ENCODE results near the gene SEC22A.

SEC22A gene

GRCh38 chr3:123310186-123310585 is 108.4 kb downstream of the SEC22A start:
- Histone ChIP-seq H3F3A (ENCODE audit: low read depth) (no peaks in the 10 kb centered on the region), H4K20me1 (ENCODE audit: insufficient read depth, low read length, poor library complexity, severe bottlenecking) (no peaks in the 10 kb centered on the region), H3K4me1 (ENCODE audit: insufficient read depth, low read length, poor library complexity, severe bottlenecking) (no peaks in the 10 kb centered on the region), H2AFZ (ENCODE audit: low read length) (no peak overlapping the region), H3K9ac (ENCODE audit: low read depth, low read length, poor library complexity, severe bottlenecking) (no peak overlapping the region), H3K36me3 (ENCODE audit: insufficient read depth, low read length) (no peaks in the 10 kb centered on the region), H3K4me3 (ENCODE audit: low read length, poor library complexity, severe bottlenecking) (no peak overlapping the region), H3K9me3 (ENCODE audit: insufficient read depth, low read depth, low read length) (no peaks in the 10 kb centered on the region), H3K27me3 (ENCODE audit: insufficient read depth, low read length, poor library complexity, severe bottlenecking) (no peaks in the 10 kb centered on the region), H3K4me2 (ENCODE audit: low read depth, low read length, poor library complexity, severe bottlenecking) (no peak overlapping the region), H3K9me2 (replicated peaks; ENCODE audit: low read depth, low read length) (no peaks in the 10 kb centered on the region), H3K79me2 (ENCODE audit: insufficient read depth, low read length) (no peaks in the 10 kb centered on the region)
- no peak for TF ChIP-seq EZH2phosphoT487 (IDR thresholded peaks at IDR 0.05; ENCODE audit: borderline replicate concordance)

- H3K9me2 ChIP-seq (replicated peaks; ENCODE audit: low read depth, low read length): no peaks in the 10 kb centered on the region
- H4K20me1 ChIP-seq (ENCODE audit: insufficient read depth, low read length, poor library complexity, severe bottlenecking): no peaks in the 10 kb centered on the region
- H3K36me3 ChIP-seq (ENCODE audit: insufficient read depth, low read length): no peaks in the 10 kb centered on the region
- H3K9ac ChIP-seq (ENCODE audit: low read depth, low read length, poor library complexity, severe bottlenecking): no peak overlapping the region
- no peaks in the 10 kb centered on the region for H3K4me1 ChIP-seq (ENCODE audit: insufficient read depth, low read length, poor library complexity, severe bottlenecking)
- H3K4me2 ChIP-seq (ENCODE audit: low read depth, low read length, poor library complexity, severe bottlenecking): no peak overlapping the region
- no peaks in the 10 kb centered on the region for H3K27me3 ChIP-seq (ENCODE audit: insufficient read depth, low read length, poor library complexity, severe bottlenecking)
- H3K9me3 ChIP-seq (ENCODE audit: insufficient read depth, low read depth, low read length): no peaks in the 10 kb centered on the region
- H3F3A ChIP-seq (ENCODE audit: low read depth): no peaks in the 10 kb centered on the region
- no peak overlapping the region for H2AFZ ChIP-seq (ENCODE audit: low read length)
- no peak overlapping the region for H3K4me3 ChIP-seq (ENCODE audit: low read length, poor library complexity, severe bottlenecking)
- no peaks in the 10 kb centered on the region for H3K79me2 ChIP-seq (ENCODE audit: insufficient read depth, low read length)
- TF ChIP-seq EZH2phosphoT487 (IDR thresholded peaks at IDR 0.05; ENCODE audit: borderline replicate concordance) (no peak), CTCF (conservative IDR thresholded peaks at IDR 0.05; ENCODE audit: low read length) (no peak)
Observed at GRCh38 chr3:123310741-123311140, 109.0 kb downstream of the SEC22A start.

GRCh38 chr3:123311201-123311600 is 109.5 kb downstream of the SEC22A start:
- no peaks in the 10 kb centered on the region for H3K9me2 ChIP-seq (replicated peaks; ENCODE audit: low read depth, low read length)
- no peak overlapping the region for H2AFZ ChIP-seq (ENCODE audit: low read length)
- H3K36me3 ChIP-seq (ENCODE audit: insufficient read depth, low read length): no peaks in the 10 kb centered on the region
- no peak overlapping the region for H3K9ac ChIP-seq (ENCODE audit: low read depth, low read length, poor library complexity, severe bottlenecking)
- H3K27me3 ChIP-seq (ENCODE audit: insufficient read depth, low read length, poor library complexity, severe bottlenecking): no peaks in the 10 kb centered on the region
- no peaks in the 10 kb centered on the region for H3F3A ChIP-seq (ENCODE audit: low read depth)
- no peaks in the 10 kb centered on the region for H3K79me2 ChIP-seq (ENCODE audit: insufficient read depth, low read length)
- no peaks in the 10 kb centered on the region for H4K20me1 ChIP-seq (ENCODE audit: insufficient read depth, low read length, poor library complexity, severe bottlenecking)
- no peak overlapping the region for H3K4me3 ChIP-seq (ENCODE audit: low read length, poor library complexity, severe bottlenecking)
- TF ChIP-seq EZH2phosphoT487 (IDR thresholded peaks at IDR 0.05; ENCODE audit: borderline replicate concordance) (no peak), CTCF (conservative IDR thresholded peaks at IDR 0.05; ENCODE audit: low read length) (no peak)
- H3K9me3 ChIP-seq (ENCODE audit: insufficient read depth, low read depth, low read length): no peaks in the 10 kb centered on the region
- H3K4me1 ChIP-seq (ENCODE audit: insufficient read depth, low read length, poor library complexity, severe bottlenecking): no peaks in the 10 kb centered on the region
- no peak overlapping the region for H3K4me2 ChIP-seq (ENCODE audit: low read depth, low read length, poor library complexity, severe bottlenecking)
